UCSD-AML1 (cell line): ENCODE measurements around the gene EXD2.
A peak's percentile ranks its signal among the peaks of the same experiment; 100 is the strongest.
"Not testable (repeated sequence)": the region's sequence is repeated elsewhere in the genome, so short reads cannot be mapped to it uniquely, and the experiment has no call there.

ENCODE experiments used
- DNase-seq: peaks from one replicate; lab custom pipeline; 2025; ENCODE audit not compliant: unreplicated experiment; lab: John Stamatoyannopoulos, UW

EXD2 gene

GRCh38 chr14:69191340-69192111 is at the start of gene EXD2:
Gene EXD2 (plus strand): TSS chr14:69191498. CDS start chr14:69209471, 17,973 bp downstream.
- DNase-seq, result peak; percentile 81

- DNase-seq, result no peak
Measured at GRCh38 chr14:69141550-69141949, 49.7 kb upstream of the EXD2 start.

GRCh38 chr14:69142101-69142500 is 49.2 kb upstream of the EXD2 start:
- no peak for DNase-seq

GRCh38 chr14:69149461-69150244 is 41.6 kb upstream of the EXD2 start:
- no peak for DNase-seq

- peak; percentile 85 for DNase-seq
Measured at GRCh38 chr14:69151458-69152180, 39.7 kb upstream of the EXD2 start.

- peak; percentile 46 for DNase-seq
Measured at GRCh38 chr14:69152181-69152901, 39.0 kb upstream of the EXD2 start.

- DNase-seq, result no peak
Measured at GRCh38 chr14:69152902-69153151, 38.5 kb upstream of the EXD2 start, which contains the start of gene DCAF5. Gene DCAF5 (minus strand): TSS chr14:69153119. CDS start chr14:69152978, 141 bp downstream.

- peak; percentile 91 for DNase-seq
Measured at GRCh38 chr14:69153152-69153872, 38.0 kb upstream of the EXD2 start.

- DNase-seq, result peak; percentile 34
Measured at GRCh38 chr14:69153873-69154270, 37.4 kb upstream of the EXD2 start.

GRCh38 chr14:69154779-69155178 is 36.5 kb upstream of the EXD2 start:
- DNase-seq, result no peak

- DNase-seq, result no peak
Measured at GRCh38 chr14:69156224-69156623, 35.1 kb upstream of the EXD2 start.

GRCh38 chr14:69161590-69161989 is 29.7 kb upstream of the EXD2 start:
- no peak for DNase-seq

GRCh38 chr14:69165787-69166186 is 25.5 kb upstream of the EXD2 start:
- not testable (repeated sequence) for DNase-seq

GRCh38 chr14:69170839-69171238 is 20.5 kb upstream of the EXD2 start:
- no peak for DNase-seq

- no peak for DNase-seq
Measured at GRCh38 chr14:69171569-69171968, 19.7 kb upstream of the EXD2 start.

GRCh38 chr14:69175130-69175529 is 16.2 kb upstream of the EXD2 start:
- no peak for DNase-seq

- no peak for DNase-seq
Measured at GRCh38 chr14:69181491-69181890, 9.8 kb upstream of the EXD2 start.

- not testable (repeated sequence) for DNase-seq
Measured at GRCh38 chr14:69182580-69182979, 8.7 kb upstream of the EXD2 start.

- no peak for DNase-seq
Measured at GRCh38 chr14:69183735-69184134, 7.6 kb upstream of the EXD2 start.

GRCh38 chr14:69190191-69190590 is 1.1 kb upstream of the EXD2 start:
- no peak for DNase-seq
